Measurements from ENCODE around the gene LRRC3.

Gene LRRC3

DNA sequence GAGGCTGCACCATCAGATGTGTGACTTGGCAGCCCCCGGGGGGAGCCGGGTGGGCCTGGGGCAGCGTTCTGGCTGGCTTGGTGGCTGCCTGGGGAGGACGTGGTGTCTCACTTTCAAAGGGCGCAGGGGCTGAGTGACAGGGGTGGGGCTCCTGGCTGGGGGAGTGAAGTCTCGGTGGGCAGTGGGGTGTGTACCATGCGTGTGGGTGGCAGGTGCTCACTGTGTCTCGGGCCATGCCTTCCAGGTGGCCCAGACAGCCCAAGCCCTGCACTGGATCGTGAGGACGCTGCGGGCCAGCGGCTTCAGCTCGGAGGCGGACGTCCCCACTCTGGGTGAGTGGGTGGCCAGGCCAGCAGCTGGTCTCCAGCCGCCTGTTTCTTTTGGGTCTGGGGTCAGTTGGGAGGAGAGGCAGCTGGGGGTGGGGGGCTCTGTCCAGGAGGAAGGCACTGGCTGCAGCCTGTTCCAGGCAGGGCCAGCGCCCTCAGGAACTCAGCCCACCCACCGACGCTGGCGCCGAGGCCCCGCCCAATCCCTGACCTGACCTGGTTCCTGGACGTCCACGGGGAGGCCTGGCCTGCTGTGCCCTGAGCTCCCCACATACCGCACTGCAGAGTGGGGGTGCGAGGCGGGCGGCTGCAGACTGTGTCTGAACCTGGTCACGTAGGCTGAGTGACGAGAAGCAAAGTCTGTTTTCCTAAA lies 30.6 kb upstream of the LRRC3 start:
- peak; percentile 50 for DNase-seq

DNA sequence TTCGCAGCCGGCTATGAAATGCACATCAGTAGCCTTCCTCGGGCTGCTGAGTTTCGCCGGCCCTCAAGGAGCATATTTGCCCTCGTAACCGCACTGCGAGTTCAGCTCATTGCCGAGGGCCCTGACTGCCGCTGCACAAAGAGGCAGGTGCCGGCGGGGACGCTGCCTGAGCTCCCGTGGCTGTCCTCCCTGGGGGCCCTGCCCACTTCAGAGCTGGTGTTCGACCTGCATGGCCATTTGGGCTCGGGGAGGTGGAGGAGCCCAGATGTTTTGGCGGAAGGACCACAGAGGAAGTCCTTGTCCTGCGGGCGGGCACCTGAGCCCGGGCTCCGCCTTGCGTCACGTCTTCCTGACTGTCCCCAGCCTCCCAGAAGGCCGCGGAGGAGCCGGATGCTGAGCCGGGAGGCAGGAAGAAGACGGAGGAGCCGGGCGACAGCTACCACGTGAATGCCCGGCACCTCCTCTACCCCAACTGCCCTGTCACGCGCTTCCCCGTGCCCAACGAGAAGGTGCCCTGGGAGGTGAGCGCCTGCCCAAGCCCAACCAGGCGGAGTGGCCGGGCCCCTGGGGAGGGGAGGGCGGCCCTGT lies 29.9 kb upstream of the LRRC3 start:
- no peak for DNase-seq

DNA sequence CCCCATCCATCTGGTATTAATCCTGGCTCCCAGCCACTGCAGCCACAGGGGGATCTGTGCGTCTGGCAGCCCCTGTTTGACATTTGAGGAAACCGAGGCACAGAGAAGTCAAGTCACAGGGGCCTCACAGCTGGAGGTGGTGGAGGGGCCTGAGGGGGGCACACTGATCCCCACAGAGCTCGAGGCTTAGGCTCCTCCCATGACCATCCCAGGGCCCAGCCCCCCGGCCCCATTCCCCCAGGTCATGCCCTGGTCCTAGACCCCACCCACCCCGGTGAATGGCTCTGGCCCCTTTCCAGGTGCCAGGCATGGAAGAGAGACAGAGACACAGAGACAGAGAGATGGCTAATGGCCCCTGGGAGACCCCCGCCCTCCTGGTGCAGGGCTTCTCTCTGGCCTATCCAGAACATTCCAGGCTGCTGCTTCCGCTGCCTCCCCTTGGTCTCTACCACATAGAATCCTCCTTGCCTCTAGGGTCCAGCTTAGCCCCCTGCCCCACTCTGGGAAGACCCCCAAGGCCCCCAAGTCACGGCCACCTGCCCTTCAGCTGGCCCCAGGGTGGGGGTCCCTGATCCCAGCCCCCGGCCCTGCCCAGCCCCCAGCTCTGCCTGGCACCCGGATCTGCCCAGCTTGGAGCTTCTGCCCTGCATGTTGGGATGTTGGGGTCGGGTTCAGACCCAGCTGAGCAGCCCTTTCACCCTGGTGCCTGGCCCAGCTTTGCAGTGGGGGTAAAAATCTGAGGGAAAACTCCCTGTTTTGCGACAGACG lies 29.2 kb upstream of the LRRC3 start:
- no peak for DNase-seq

DNA sequence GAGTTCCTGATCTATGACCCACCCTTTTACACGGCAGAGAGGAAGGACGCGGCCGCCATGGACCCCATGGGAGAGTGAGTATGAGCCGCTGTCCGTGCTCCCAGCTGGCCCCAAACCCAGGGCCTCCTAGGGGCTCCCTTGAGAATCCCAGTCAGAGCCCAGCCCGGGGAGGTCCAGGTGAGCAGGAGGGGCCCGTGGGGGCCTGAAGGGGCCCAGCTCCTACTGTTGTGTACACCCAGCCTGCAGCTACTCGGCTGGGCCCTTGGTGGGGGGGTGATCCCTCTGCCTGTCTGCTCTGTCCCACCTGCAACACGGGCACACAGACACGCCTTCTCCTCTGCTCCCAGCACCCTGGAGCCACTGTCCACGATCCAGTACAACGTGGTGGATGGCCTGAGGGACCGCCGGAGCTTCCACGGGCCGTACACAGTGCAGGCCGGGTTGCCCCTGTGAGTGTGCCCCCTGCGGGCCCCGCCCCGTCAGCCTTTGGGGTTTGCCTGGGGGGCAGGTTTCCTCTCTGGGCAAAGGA lies 28.6 kb upstream of the LRRC3 start:
- DNase-seq = no peak

GRCh38 chr21:44427241-44428120 lies 27.8 kb upstream of the LRRC3 start:
- no peak for DNase-seq

GRCh38 chr21:44428281-44428960 lies 26.9 kb upstream of the LRRC3 start:
- no peak for DNase-seq

DNA sequence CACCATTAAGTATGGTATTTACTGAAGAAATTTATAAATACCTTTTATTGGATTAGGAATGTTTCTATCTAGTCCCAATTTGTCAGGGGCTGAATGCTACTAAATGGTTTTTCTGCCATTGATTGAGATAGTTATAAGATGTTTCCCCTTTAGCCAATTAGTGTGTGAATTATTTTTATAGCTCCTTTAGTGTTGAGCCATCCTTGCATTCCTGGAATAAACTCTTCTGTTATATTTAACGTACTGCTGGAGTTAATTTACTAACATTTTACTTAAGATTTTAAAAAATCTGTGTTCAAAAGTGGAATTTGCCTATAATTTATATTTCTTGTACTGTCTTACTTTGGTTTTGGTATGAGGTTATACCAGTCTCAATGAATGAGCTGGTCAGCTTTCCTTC lies 25.4 kb upstream of the LRRC3 start:
- no peak for DNase-seq

DNA sequence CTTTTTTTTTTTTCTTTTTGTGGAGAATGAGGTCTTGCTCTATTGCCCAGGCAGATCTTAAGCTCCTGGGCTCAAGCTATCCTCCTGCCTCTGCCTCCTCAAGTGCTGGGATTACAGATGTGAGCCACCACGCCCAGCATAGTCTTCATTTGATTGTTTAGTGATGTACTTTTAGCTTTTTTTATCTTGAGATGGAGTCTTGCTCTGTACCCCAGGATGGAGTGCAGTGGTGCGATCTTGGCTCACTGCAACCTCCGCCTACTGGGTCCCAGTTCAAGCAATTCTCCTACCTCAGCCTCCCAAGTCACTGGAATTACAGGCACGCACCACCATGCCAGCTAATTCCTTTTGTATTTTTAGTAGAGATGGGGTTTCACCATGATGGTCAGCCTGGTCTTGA lies 24.0 kb upstream of the LRRC3 start:
- DNase-seq = no peak

- DNase-seq = no peak
Measured at GRCh38 chr21:44432841-44433790, 22.2 kb upstream of the LRRC3 start.

DNA sequence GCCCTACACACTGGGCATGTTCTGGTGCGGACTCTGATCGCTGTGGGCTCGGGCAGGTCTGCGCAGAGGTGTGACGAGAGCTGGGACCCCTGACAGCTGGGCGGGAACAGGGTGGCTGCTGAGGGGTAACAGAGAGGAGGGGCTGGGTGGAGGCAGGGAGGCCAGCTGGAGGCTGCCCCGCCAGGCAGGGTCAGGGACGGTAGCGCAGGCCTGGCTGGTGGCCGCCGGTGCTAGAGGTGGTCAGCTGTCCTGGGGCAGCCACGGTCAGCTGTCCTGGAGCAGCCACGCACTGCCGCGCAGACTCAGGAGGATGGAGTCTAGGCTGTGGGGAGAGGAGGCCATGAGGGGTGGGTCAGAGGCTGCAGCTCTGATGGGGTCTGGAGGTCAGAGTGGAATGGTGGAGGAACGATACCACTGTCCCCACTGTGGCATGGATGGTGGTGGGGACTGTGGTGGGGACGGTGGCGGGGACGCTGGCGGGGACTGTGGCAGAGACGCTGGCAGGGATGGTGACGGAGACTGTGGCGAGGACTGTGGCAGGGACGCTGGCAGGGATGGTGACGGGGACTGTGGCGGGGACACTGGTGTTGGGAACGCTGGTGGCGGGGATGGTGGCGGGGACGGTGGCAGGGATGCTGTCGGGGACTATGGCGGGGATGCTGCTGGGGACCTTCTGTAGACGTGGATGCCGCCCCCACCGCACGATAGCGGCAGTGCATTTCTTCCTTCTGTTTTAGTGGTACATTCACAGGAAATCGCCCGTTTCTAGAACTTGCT lies 21.3 kb upstream of the LRRC3 start:
- no peak for DNase-seq

DNA sequence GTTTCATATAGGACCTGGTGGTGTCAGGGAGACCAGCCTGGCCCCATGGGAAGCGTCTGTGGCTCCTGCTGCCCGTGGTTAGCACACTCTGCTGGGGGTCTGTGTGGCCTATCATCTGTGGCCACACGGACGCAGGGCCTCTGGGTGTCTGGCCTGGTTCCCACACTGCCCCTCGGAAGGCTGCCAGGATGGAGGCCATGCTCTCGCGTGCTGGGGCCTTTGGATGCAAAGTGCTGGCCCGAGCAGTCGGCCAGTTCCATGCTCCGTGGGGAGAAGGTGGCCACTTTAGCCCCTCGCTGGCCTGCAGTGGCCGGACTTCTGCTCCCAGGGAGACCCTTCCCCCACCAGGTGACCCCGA lies 20.8 kb upstream of the LRRC3 start:
- no peak for DNase-seq

DNA sequence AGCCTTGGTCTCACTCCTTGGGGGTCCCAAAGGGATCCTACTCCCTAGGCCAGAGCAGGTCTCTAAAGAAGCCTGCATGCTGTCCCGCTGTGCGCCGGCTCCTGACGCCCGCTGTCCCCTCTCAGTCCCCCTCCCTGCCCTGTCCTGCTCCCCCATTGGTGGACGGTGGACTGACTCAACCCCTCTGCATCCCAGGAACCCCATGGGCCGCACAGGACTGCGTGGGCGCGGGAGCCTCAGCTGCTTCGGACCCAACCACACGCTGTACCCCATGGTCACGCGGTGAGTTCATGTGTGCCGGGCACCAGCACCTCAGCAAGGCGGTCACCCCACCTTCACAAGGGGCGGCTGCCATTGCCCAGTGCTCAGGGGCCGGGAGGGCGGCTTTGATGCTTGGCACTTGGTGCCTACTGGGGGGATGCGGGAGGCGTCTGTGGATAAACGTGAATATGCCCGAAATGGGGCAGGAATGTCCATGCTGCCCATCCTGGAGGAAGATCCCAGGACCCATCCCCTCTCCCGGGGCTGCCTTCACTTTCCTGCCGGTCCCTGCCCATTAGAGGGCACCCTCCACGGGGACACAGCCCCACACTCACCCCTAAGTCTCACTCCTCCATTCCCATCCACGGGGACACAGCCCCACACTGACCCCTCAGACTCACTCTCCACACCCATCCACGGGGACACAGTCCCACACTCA lies 20.2 kb upstream of the LRRC3 start:
- no peak for DNase-seq

DNA sequence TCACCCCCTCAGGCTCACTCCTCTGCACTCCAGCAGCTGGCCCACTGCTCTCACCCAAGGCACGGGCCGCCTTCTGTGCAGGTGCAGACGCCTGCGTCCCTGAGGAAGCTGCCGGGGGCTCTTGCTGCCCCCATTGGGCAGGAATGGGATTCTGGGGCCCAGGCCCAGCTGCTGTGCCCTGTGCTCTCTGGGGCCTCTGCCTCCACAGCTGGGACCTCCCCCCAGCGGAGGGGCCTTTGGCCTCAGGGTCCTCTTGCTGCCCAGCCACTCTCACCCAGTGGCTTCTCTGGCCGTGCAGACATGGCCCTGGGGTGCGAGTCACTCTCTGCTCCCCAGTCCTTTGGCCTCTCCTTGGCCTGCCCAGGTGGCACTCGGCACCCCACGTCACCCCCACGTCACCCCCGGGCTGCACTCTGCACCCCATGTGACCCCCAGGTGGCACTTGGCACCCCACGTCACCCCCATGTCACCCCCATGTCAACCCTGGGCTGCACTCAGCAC lies 19.1 kb upstream of the LRRC3 start:
- DNase-seq = no peak

GRCh38 chr21:44436958-44437357 lies 18.4 kb upstream of the LRRC3 start:
- no peak for DNase-seq

GRCh38 chr21:44437371-44437695 lies 18.0 kb upstream of the LRRC3 start:
- no peak for DNase-seq

DNA sequence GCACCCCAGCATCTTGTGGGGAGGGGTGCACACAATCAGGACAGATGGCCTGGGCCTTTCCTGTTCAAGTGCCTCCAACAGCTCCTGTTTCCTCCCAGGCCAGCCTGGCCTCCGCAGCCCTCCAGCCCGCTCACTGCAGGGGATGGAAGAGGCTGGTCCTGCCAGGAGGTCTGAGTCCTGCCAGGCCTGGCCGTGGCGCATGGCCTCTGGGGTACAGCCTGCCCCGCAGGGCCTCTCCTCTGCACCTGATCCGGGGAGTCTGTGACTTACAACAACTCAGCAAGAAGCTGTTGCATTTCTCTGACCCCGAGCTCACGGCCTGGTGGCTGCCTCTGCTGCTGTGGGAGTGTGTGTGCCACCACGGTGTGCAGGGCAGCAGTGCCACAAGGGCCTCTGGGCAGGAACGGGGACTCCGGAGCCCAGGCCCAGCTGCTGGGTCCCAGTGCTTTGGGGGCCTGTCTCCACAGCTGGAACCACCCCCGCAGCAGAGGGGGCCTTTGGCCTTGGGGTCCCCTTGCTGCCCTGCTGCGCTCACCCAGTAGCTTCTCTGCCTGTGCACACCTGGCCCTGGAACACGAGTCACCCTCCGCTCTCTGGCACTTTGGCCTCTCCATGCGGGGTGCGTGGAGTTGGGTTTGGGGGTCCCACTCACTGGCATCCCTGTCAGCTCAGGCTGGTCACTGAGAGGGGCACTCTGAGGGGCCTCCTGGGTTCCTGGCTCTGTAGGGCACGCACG lies 17.4 kb upstream of the LRRC3 start:
- no peak for DNase-seq

GRCh38 chr21:44438531-44439210 lies 16.6 kb upstream of the LRRC3 start:
- no peak for DNase-seq

DNA sequence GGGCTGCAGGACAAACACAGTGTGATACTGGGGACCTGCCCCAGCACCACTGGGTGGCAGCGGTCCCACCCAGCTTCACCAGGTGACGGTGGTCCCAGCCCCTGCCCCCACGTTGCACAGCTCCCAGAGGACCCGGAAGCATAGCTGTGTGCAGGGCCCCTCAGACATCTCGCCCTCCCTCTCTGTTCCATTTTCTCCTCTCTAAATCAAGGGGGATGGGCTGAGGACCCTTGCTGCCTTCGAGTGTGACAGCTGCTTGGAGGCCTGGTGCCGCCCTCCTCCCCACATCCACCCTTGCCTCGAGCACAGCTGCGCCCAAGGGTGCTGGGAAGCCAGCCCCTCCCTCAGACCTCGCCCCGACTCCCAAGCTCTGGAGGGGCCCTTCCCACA lies 16.1 kb upstream of the LRRC3 start:
- DNase-seq = no peak

Measured in retina (tissue), 1 donor.